SK-N-SH treated with all-trans-retinoic acid at 6 μM for 48 hours (cell line): ENCODE data around the gene CMIP.

Source experiments
- OSR1 ChIP-seq: fragments of 250-450 bp; sonication (Bioruptor Pico); IDR thresholded peaks from 2 replicates; pipeline ENCODE4 v1.8.0; 2022; ENCODE audit warnings: moderate library complexity, mild to moderate bottlenecking, inconsistent platforms
- TF ChIP-seq, protein P1 (sequence below): fragments of 250-450 bp; sonication (Bioruptor Pico); IDR thresholded peaks from 2 replicates; pipeline ENCODE4 v1.8.0; 2020; ENCODE audit warnings: mild to moderate bottlenecking, moderate library complexity, borderline replicate concordance

DNA sequence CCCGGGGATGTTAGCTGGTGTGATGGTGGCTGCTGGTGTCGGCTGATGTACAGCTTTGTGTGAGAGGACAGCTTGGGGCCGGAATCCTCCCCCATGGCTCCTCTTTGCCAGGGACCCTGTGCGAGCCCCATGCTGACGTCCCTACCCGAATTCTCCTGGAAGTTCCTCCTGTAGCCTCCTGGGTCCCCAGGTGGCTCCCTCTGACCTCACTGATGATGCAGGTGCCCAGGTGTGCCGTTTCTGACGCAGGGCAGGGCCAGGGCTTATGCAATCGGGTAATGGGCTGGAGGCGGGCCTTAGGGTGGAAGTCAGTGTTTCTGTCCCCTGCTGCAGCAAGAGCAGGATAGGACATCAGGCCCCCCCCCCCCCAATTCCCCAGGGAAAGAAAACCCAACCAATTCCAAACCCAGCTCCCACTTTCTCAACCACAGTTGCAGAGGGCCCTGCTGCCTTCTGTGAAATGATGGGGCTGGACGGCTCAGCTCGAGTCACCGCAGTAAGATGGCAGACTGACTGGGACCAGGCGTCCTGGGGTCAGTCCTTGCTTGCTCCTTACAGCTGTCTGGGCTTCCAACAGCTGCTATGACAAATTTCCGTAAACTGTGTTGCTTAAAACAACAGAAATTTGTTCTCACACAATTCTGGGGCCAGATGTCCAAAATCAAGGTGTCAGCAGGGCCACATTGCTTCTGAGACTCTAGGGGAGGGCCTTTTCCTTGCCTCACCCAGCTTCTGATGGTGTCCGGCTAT, 195.5 kb downstream of the CMIP start:
- TF ChIP-seq, protein P1, sequence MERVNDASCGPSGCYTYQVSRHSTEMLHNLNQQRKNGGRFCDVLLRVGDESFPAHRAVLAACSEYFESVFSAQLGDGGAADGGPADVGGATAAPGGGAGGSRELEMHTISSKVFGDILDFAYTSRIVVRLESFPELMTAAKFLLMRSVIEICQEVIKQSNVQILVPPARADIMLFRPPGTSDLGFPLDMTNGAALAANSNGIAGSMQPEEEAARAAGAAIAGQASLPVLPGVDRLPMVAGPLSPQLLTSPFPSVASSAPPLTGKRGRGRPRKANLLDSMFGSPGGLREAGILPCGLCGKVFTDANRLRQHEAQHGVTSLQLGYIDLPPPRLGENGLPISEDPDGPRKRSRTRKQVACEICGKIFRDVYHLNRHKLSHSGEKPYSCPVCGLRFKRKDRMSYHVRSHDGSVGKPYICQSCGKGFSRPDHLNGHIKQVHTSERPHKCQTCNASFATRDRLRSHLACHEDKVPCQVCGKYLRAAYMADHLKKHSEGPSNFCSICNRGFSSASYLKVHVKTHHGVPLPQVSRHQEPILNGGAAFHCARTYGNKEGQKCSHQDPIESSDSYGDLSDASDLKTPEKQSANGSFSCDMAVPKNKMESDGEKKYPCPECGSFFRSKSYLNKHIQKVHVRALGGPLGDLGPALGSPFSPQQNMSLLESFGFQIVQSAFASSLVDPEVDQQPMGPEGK (CRISPR knock-in tag): no peak
- TF ChIP-seq OSR1 (CRISPR knock-in tag): no peak
